Forelimb muscle (tissue), 1 donor: ENCODE measurements around the gene PTGER4. TPM values are rescaled to one million over a fixed set of nuclear protein-coding genes. Genes with fewer than 3 reads are reported as not detected.

Source experiments
- polyA plus RNA-seq: library from polyadenylated mRNA; unstranded; fragments of 120-200 nt; gene quantifications from one replicate; pipeline ENCODE4 v1.2.1, GENCODE V29; 2013; ENCODE audit not compliant: insufficient read length

Gene PTGER4
- polyA plus RNA-seq, 1 donor: 6.9 TPM

Other genes with a start within 250 kb of the PTGER4 start
- gene TTC33, start 76.0 kb downstream of the PTGER4 start, polyA plus RNA-seq: 20.3 TPM
- 31.9 TPM for gene PRKAA1, start 118.5 kb downstream of the PTGER4 start, polyA plus RNA-seq
- gene RPL37, start 155.3 kb downstream of the PTGER4 start, polyA plus RNA-seq: 2,928 TPM
- 1.2 TPM for gene CARD6, start 161.5 kb downstream of the PTGER4 start, polyA plus RNA-seq
- 1.6 TPM for gene C7, start 229.6 kb downstream of the PTGER4 start, polyA plus RNA-seq